Fibroblast of lung (primary cell): Measurements from ENCODE around the gene SIGLEC6. TPM values are rescaled to one million over a fixed set of nuclear protein-coding genes. Genes with fewer than 3 reads are reported as not detected.

Experiments used
- DNase-seq, 2 donors: peaks; one replicate each; pipeline versions ENCODE4 v3.0.0 to v3.0.0-alpha.2; 2010; ENCODE audit warnings: low read depth in 2 of 2
- H2AFZ ChIP-seq: 2 replicates; pipeline ENCODE4 v1.5.1; 2012; ENCODE audit warnings: low read length, control low read depth, inconsistent platforms
- H3K27ac ChIP-seq: 2 replicates; pipeline ENCODE4 v1.5.1; 2011; ENCODE audit warnings: low read length, control low read depth; ENCODE audit not compliant: insufficient read depth
- H3K27me3 ChIP-seq: 2 replicates; pipeline ENCODE4 v1.5.1; 2011; ENCODE audit warnings: mild to moderate bottlenecking, low read length; ENCODE audit not compliant: control insufficient read depth, insufficient read depth
- H3K36me3 ChIP-seq: 2 replicates; pipeline ENCODE4 v1.5.1; 2011; ENCODE audit warnings: low read length; ENCODE audit not compliant: control insufficient read depth, insufficient read depth
- H3K4me1 ChIP-seq: 2 replicates; pipeline ENCODE4 v1.5.1; 2011; ENCODE audit warnings: low read length; ENCODE audit not compliant: control insufficient read depth, insufficient read depth; ENCODE audit errors: extremely low read depth
- H3K4me2 ChIP-seq: 2 replicates; pipeline ENCODE4 v1.5.1; 2011; ENCODE audit warnings: low read length, control low read depth; ENCODE audit not compliant: insufficient read depth; ENCODE audit errors: extremely low read depth
- H3K4me3 ChIP-seq, 4 experiments: fragments of 200-600 bp in 1 of 4; sonication (generic) in 1 of 4; replicated peaks in 1 of 4; 2 replicates each; pipeline ENCODE4 v1.5.1; 2011 to 2016; ENCODE audit warnings: low read length in 4 of 4, low read depth in 3 of 4, mild to moderate bottlenecking in 3 of 4, control low read depth in 2 of 4, inconsistent platforms in 1 of 4, mixed read lengths in 1 of 4; ENCODE audit not compliant: insufficient read depth in 1 of 4; ENCODE audit errors: control extremely low read depth in 1 of 4
- H3K79me2 ChIP-seq: 2 replicates; pipeline ENCODE4 v1.5.1; 2012; ENCODE audit warnings: mild to moderate bottlenecking, low read length, inconsistent platforms; ENCODE audit not compliant: control insufficient read depth, insufficient read depth
- H3K9ac ChIP-seq: 2 replicates; pipeline ENCODE4 v1.5.1; 2011; ENCODE audit warnings: mild to moderate bottlenecking, low read length, control low read depth; ENCODE audit not compliant: insufficient read depth
- H3K9me3 ChIP-seq: 2 replicates; pipeline ENCODE4 v1.5.1; 2012; ENCODE audit warnings: low read depth, low read length; ENCODE audit not compliant: control insufficient read depth, insufficient read depth
- H4K20me1 ChIP-seq: 2 replicates; pipeline ENCODE4 v1.5.1; 2011; ENCODE audit warnings: low read length; ENCODE audit not compliant: control insufficient read depth, insufficient read depth; ENCODE audit errors: extremely low read depth
- CTCF ChIP-seq, 2 donors: IDR thresholded peaks in 1 of 2; conservative IDR thresholded peaks in 1 of 2; 1 replicate in 1 of 2; 2 replicates in 1 of 2; pipeline ENCODE4 v1.5.1; 2011 to 2012; ENCODE audit warnings: low read length in 2 of 2, control low read depth in 1 of 2, inconsistent platforms in 1 of 2, low read depth in 1 of 2, mild to moderate bottlenecking in 1 of 2
- EZH2 ChIP-seq: IDR thresholded peaks from 2 replicates; pipeline ENCODE4 v1.5.1; 2012; ENCODE audit warnings: low read length, control low read depth, mild to moderate bottlenecking; ENCODE audit errors: missing control alignments
- polyA plus RNA-seq, 2 donors: library from polyadenylated mRNA; depleted of rRNA in 1 of 2; stranded (reverse) in 1 of 2; unstranded in 1 of 2; fragments of >200 nt; gene quantifications; 2 replicates each; pipeline ENCODE4 v1.2.1, GENCODE V29; 2011 to 2012; ENCODE audit warnings: missing spikeins in 1 of 2
- total RNA-seq: library from RNA; depleted of rRNA; stranded (reverse); fragments of >200 nt; gene quantifications from 2 replicates; pipeline ENCODE4 v1.2.1, GENCODE V29; 2014

SIGLEC6 gene
- total and polyA plus RNA-seq, 2 donors (not counting 1 experiment from before 2014, with no cell fraction given): not detected

- Histone ChIP-seq H3K27ac (no peak overlapping the region), H3K27me3 (no peaks in the 10 kb centered on the region), H3K9ac (no peak overlapping the region), H3K4me2 (no peak overlapping the region), H3K9me3 (no peaks in the 10 kb centered on the region), H3K4me3 (no peak overlapping the region), H3K4me1 (no peaks in the 10 kb centered on the region), H3K36me3 (no peaks in the 10 kb centered on the region), H2AFZ (no peak overlapping the region), H4K20me1 (no peaks in the 10 kb centered on the region), H3K79me2 (no peaks in the 10 kb centered on the region)
- no peak for TF ChIP-seq CTCF (conservative IDR thresholded peaks at IDR 0.05 in 1 of 2, IDR thresholded peaks at IDR 0.05 in 1 of 2; ENCODE audit: low read depth in 1 of 2, low read length in 2 of 2)
- no peak for TF ChIP-seq EZH2
- DNase-seq: no peak
Measured at GRCh38 chr19:51539821-51540366, 8.4 kb upstream of the SIGLEC6 start.

- no peaks in the 10 kb centered on the region for H3K9me3 ChIP-seq
- H3K4me3 ChIP-seq: no peak overlapping the region
- H3K79me2 ChIP-seq: no peaks in the 10 kb centered on the region
- H3K4me2 ChIP-seq: no peak overlapping the region
- H3K36me3 ChIP-seq: no peaks in the 10 kb centered on the region
- H2AFZ ChIP-seq: no peak overlapping the region
- no peak overlapping the region for H3K27ac ChIP-seq
- H4K20me1 ChIP-seq: no peaks in the 10 kb centered on the region
- DNase-seq: no peak
- TF ChIP-seq EZH2: no peak
- TF ChIP-seq CTCF (conservative IDR thresholded peaks at IDR 0.05 in 1 of 2, IDR thresholded peaks at IDR 0.05 in 1 of 2; ENCODE audit: low read depth in 1 of 2, low read length in 2 of 2): no peak
- H3K27me3 ChIP-seq: no peaks in the 10 kb centered on the region
- H3K4me1 ChIP-seq: no peaks in the 10 kb centered on the region
- no peak overlapping the region for H3K9ac ChIP-seq
Measured at GRCh38 chr19:51535535-51535934, 4.1 kb upstream of the SIGLEC6 start.

- H3K27me3 ChIP-seq: no peaks in the 10 kb centered on the region
- no peak for DNase-seq
- no peak overlapping the region for H2AFZ ChIP-seq
- no peak overlapping the region for H3K9ac ChIP-seq
- no peaks in the 10 kb centered on the region for H3K36me3 ChIP-seq
- TF ChIP-seq EZH2: no peak
- TF ChIP-seq CTCF (conservative IDR thresholded peaks at IDR 0.05 in 1 of 2, IDR thresholded peaks at IDR 0.05 in 1 of 2; ENCODE audit: low read depth in 1 of 2, low read length in 2 of 2): no peak
- no peak overlapping the region for H3K4me2 ChIP-seq
- H3K4me1 ChIP-seq: no peaks in the 10 kb centered on the region
- H4K20me1 ChIP-seq: no peaks in the 10 kb centered on the region
- no peak overlapping the region for H3K27ac ChIP-seq
- no peaks in the 10 kb centered on the region for H3K9me3 ChIP-seq
- no peak overlapping the region for H3K4me3 ChIP-seq
- H3K79me2 ChIP-seq: no peaks in the 10 kb centered on the region
Measured at GRCh38 chr19:51530616-51531015, 854 bp downstream of the SIGLEC6 start.
